GM18508 (cell line): Measurements from ENCODE around the gene EPHA3.

Experiments used
- ATAC-seq: cut with Tn5 transposase; IDR thresholded peaks from one replicate; pipeline ENCODE4 v1.9.1; 2021; ENCODE audit warnings: moderate number of reproducible peaks; ENCODE audit not compliant: insufficient read depth, unreplicated experiment

Gene EPHA3

DNA sequence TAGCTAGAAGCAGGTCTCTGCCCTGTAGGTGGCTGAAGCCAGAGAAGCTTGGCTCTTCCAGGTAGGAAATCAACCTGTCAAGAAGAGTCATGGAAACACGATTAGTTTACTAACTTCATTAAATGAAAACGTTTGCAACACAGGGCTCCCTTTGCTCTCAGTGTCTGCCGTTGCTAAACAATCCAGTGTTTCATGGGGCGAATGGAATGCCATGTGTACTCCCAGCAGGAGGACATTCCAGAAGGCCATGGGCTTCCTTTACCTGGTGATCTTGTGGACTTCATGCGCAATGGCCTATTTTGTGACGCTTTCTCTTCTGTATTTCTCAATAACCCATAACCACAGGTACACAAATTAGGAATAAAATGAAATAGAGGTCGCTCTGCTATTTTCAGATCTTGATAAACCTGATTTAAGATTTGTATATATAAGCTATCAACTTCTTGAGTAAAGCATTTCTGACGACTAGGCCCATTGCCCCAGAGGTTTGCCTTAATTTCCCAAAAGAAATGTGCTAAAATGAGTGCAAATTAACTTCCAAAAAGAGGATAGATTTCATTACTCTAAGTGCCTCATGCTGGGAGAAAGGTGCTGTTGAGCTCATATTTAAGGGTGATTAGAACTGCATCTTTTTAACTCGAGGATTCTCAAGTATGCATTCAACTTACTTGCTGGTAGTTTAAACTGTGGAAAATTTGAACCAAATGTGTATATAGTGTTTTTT, 171.0 kb downstream of the EPHA3 start:
- no peak for ATAC-seq

DNA sequence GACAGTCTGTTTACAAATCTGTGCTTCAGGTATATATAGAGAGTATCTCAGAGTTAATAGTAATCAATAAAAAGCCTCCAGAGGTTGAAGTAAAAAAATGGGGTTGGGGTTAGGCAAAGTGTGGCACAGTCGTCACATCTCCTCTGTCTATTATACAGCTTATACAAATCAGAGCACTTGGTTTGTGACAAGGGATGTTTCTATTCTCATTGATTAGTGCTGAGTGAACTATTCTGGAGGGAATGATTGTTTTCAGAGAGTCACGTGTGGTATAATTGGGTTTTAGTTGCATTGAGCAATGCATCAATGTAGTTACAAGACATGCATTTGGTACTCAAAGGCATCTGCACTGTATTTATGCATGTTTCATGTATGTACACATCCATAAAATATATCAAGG, 172.9 kb downstream of the EPHA3 start:
- no peak for ATAC-seq

DNA sequence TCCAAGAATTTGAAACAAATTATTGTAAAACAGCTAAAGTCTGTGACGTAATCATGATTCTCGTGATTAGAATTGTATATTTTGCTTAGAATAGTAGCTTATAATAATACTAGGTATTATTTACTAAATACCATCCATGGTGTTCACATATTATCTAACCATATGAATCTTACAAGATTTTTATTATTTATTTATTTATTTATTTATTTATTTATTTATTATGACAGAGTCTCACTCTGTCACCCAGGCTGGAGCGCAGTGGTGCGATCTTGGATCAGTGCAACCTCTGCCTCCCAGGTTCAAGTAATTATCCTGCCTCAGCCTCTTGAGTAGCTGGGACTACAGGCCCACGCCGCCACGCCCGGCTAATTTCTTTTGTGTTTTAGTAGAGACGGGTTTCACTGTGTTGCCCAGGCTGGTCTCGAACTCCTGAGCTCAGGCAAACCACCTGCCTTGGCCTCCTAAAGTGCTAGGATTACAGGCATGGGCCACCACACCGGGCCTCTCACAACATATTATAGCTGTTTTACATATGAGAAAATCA, 173.5 kb downstream of the EPHA3 start:
- ATAC-seq: no peak

DNA sequence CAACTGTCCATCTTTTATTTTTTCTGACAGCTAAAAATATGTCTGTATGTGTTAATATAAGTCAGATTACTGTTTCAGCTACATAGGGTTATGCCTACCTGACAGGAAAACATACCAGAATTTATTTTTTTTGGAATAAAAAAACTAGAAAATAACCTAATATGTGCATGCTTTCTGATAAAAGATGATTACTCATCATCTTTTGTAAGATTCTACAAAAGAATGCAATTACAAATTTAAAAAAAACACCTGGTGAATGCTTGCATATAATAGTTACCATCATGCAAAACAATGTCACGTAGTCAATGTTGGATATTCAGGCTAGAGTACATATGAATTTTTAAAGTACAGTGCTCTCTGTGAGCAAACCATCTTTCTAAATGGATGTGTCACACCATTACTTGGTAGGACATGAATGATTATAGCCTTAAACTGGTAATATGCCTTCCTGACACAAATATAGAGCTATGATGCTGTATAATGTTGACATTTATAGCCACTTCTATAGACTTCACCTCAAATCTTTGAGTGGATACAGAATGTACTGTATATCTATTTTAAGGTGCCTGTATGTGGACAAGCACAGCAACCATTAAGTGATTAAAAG, 180.6 kb downstream of the EPHA3 start:
- ATAC-seq: no peak

DNA sequence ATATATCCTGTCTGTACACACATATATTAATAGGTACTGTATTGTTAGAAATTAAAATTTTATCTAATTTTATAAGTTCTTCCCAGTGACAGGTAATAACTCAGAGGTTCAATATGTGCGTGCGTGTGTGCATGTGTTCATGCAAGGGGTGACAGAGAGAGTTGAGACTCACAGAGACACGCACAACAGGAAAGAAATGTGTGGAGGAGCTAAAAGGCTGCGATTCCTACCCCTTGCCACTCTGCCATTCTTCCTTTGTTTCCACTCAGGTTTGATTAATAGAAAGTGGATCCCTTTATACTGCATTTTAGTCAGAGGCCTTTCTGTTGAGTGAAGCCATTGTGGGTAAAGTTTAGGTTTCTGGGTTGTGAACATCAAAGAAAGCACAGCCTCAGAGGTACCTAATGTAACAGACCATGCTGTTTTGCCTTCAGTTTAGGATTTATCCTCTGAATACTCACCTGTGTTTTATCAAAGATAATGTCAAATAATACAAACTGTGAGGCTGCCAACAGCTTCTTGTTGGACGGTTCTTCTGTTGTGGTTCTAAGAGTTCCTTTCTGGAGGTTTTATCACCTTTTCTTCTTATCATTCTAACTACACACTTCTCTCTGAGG, 182.3 kb downstream of the EPHA3 start:
- no peak for ATAC-seq

DNA sequence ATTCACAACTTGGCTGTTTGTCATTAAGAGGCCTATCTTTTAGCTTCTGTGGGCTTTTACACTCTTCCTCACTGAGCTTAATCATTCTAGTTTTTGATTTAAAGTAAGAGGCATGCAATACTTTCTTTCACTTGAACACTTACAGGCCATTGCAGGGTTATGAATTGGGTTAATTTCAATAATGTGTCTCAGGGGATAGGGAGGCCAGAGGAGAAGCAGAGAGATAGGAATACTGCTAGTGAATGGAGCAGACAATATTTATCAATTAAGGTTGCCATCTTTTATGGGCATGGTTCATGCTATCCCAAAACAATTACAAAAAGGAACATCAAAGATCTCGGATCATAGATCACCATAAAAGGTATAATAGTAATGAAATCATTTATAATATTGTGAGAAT, 189.8 kb downstream of the EPHA3 start:
- ATAC-seq: no peak

DNA sequence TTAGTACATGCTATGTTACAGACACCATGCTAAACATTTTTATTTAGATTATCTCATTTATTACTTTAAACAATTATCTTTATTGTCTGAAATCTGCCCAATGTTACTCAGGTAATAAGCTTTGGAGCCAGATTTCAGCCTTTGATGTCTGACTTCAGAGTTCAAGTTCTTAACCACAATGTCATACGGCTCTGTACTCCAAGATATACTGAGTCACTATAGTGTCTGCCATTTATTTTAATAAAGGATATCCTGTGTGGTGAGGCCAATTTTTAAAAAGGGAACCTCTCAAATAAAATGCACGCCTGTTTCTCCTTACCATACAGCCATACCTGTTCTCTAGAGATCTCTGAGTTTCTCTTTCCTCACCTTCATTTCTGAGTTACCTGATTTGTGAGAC, 193.1 kb downstream of the EPHA3 start:
- ATAC-seq: no peak

DNA sequence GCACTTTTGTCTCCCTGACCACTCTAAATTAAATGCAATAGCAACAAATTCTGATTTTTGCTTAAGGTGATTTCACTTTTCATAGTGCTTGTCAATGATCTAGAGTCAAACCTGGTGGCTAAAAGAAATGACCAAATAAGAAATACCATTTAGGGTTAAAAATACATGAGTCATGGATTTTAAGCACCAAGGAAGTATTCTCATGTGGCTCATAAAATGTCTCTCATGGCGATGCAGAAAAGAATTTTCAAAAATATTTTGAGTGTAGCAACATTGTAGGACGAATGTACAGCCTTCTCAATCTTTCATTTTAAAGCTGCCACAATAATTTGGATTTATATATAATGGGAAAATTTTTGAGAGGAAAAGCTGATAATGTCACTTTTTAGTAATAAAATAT, 193.6 kb downstream of the EPHA3 start:
- ATAC-seq: no peak

DNA sequence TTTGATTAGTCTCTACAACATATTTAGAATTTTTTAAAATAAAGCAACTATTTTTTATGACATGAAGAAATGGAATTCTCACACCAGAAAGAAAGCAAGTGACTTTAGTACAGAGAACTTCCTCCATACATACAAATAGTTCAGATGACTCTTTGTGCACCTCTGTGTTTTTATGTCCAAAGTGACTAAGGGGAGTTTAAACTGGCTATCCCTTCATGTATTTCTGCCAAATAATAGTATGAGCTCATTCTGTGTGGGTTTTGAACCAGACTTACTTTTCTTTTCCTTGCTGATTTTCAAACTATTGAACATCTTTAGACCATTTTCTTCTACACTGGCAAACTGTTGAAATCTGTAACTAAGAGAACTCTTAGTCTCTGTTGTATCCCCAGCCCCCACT, 196.3 kb downstream of the EPHA3 start:
- ATAC-seq: no peak

DNA sequence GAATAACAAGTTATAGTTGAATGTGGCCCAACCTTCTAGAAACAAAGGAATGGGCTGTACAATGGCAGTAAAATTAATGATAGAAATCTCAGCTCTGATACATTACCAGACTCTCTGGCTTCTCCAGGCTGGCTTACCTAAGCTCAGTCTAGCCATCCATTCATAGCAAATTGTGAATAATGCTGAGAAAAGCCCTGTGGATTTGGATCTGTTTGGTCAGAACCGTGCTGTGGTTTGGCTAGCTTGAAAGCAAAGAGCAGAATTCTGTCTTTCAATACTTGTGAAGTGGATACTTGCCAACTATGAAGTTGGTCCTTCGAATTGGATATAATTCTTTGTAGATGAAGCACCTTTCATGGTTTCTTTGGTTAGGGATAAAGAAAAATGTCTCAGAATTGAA, 199.1 kb downstream of the EPHA3 start:
- no peak for ATAC-seq

DNA sequence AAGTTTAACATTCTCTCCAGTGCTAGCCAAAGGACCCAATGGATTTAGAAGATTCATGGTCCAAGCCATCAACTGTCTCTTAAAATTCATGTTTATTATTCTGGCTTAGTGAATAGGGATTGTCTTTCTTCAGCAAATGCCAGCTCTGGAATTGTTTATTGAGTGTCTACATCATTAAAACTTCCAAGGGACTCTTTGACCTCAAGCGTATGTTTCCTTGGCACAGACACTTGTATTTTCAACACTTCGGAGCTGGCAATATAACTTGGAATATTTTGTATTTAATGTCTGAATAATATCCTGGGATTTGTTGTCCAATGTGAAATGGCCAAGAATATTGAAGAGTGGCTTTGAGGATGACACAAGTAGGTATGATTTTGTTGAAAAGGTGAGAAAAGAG, 204.2 kb downstream of the EPHA3 start:
- ATAC-seq: no peak

DNA sequence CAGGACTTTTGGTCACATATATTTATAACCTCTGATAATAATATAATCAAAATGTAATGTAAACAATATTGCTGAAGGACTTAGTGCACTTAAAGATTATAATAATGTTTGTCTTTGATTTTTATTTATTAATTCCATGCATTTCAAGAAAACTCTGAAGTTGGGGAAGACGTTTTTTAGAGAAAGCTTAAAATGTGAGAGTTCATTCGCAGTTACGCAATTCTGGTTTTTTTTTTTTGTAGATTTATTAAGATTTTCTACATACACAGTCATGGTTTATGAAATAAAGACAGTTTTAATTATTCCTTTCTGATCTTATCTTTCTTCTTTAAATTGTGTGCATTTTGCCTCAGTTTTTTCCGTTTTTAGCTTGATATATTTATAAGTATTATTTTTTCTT, 204.7 kb downstream of the EPHA3 start:
- ATAC-seq: no peak

DNA sequence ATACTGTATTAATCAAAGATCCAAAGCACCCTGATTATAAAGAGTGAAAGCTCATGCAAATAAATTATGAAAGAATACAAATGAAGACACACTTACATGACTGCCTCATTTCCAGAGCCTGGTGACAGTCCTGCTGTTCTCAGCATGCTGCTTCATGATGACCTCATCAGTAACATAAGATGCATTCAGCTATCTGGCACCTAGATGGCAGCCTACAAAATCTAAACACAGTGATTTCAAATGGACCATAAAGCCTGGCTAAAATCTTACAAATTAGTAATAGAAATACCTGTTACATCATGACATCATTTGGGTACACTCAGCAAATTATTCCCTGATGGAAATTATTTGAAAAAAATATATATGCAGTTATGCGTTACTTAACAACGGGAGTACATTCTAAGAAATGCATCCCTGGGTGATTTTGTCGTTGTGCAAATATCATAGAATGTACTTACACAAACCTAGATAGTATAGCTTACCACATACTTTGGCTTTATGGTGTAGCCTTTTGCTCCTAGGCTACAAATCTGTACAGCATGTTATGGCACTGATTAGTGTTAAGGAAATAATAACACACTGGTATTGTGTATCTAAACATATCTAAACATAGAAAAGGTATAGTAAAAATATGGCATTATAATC, 207.2 kb downstream of the EPHA3 start:
- ATAC-seq: no peak

DNA sequence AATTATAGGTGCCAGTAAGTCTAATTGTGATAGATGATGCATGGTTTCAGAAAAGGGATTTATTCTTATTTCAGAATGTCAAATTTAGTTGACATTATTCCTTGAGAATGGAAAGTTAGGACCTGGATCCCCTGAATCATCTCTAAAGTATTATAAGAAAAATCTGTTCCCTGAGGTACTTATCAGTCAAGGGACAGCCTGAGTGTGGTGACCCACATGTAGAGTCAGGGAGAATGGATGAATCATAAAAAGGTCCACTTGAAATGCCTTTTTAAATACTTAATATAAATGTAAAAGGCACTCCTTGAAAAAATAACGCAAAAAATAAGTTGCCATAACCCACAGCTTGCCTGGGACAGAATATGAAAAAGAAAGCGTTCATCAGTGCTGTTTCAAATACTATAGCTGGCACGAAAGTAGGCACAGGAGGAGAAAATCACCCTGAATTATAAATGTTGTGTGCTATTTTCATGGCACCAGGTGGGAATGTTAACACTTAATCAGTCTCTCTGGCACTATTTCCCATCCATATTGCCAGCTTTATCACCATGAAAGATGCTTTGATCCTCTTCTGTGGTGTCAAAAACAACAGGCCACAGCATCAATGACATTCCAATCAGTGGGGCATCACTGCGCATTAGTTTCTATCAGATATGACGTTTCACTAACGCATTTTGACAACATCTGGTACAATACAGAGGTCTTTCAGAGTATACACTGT, 208.5 kb downstream of the EPHA3 start:
- ATAC-seq: no peak

DNA sequence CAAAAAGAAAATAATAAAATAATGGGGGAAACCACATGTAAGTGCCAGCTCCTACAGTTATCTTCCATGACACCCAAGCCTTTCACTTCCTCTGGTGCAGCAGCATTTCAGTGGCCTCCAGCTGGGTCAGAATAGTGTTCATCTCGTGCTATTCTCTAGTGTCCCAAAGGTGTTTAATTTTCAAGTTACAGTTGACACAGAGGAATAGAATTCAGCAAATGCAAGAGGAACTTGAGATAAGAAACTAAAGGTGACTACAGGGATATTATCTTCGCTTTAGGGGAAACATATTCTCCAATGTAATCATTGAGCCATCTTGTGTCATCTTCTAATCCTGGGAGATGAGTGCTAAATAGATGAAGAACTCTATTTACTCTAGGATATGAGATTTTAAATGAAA, 212.8 kb downstream of the EPHA3 start:
- no peak for ATAC-seq

DNA sequence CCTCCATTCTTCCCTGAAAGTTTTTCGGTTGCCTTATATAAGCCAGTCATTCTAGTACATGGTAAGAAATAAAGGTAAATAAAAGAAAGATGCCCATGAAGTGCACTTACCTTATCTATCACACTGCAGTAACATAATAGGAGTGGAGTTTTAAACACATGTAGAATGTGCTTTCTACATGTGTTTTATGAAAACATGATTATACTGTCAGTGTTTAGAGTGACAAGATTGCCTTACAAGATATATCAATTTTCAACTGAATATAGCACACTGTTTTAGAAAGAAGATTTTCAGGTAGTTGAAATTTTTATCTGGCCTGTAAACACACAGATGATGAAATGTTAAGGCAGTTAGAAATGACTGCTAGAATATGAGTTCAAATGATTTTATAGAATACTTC, 219.6 kb downstream of the EPHA3 start:
- no peak for ATAC-seq

DNA sequence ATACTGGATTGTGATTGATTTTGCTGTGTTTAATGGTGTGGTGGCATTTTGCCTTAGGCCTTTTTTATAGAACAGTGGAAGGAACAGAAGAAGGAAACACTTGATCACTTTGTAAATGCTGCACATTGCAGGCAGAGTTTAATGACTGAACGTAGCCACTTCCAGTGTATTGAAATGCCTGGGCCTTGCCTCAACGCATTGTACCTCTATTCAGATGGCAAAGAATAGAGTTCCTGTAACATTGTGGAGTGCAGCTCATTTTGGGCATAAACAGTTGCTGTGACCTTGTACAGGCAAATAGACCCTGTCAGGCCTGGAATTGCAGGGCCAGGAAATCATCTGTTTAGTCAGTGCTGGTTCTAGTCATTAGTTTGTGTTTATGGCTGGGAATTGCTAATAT, 225.0 kb downstream of the EPHA3 start:
- no peak for ATAC-seq

DNA sequence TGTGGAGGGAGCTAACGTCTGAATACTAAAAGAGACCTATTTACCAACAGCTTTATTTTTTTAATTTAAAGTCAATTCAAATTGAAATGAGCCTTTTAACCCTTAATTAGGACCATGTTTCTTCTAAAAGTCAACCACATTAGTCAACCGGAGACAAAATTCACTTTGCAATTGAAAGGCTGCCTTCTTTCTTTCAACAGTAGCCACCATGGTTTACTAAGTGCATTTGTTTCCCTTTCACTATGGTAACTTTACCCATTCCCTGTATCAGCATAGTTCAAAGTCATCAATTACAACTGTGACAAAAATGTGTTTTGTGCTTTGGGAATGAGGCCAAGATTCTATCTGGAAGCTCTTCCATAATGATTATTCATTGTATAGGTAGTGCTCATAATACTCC, 225.4 kb downstream of the EPHA3 start:
- ATAC-seq: no peak

DNA sequence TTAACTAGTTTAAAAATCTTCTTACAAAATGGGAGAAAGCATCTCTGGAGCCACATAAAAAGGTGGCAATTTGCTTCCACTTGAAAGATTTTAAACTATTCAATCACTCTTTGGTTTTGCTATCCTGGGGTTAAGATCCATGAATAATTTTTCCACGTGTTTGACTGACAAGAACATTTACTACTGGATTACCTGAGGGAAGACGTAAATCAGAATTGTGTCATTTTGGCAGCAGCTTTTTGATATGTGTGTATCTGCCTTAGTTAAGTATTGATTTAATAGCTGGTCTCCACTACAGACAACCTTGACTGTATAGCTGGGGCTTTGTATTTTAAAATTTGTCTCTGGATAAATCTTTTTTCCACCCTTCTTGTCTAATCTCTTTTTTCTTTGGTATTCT, 228.3 kb downstream of the EPHA3 start:
- no peak for ATAC-seq

DNA sequence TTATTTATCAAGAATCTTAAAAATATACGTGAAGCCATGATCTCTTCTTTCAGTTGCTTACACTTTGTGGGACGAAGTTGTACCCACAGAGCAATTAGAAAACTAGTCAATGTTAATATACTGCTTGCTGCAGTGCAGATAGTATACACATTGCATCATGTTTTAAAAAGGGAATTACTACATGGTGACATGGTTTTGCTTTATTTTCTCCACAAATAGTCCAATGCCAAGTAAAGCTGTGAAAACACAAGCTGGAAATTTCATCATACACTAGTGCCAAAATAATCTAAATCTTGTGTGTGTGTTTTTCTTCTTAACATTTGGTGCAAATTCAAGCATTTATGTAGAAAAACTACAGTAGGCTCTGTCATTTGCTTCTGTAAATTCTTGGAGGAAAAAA, 233.0 kb downstream of the EPHA3 start:
- no peak for ATAC-seq

DNA sequence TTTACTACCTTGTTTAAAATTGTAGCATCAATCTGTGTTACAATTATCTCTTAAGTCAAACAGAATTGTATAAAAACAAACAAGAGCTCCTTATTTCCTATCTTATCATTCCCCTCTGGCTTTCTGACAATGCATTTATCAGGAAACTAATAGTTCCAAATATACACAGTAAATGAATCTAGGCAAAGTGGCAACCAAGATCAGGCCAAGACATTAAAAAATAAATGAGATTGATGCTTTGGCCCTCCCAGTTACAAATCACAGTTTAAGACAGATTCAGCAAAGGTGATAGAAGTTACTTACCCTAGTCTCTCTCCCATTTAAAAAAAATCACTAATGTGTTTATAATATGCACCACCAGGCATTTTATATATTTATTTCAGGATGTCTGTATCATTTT, 236.7 kb downstream of the EPHA3 start:
- ATAC-seq: no peak
